ENCODE measurements around the gene CBFA2T3.

Gene CBFA2T3

GRCh38 chr16:88885693-88886280, 91.2 kb downstream of the CBFA2T3 start:
- DNase-seq = no peak

- no peak for DNase-seq
Observed at GRCh38 chr16:88884569-88885271, 92.3 kb downstream of the CBFA2T3 start.

GRCh38 chr16:88883946-88884345, 93.1 kb downstream of the CBFA2T3 start:
- no peak for DNase-seq

GRCh38 chr16:88883117-88883895, 93.7 kb downstream of the CBFA2T3 start:
- no peak for DNase-seq

GRCh38 chr16:88882358-88883030, 94.5 kb downstream of the CBFA2T3 start:
- DNase-seq = no peak

- no peak for DNase-seq
Observed at GRCh38 chr16:88881675-88882357, 95.2 kb downstream of the CBFA2T3 start.

GRCh38 chr16:88881007-88881615, 95.9 kb downstream of the CBFA2T3 start:
- DNase-seq = no peak

GRCh38 chr16:88880226-88881006, 96.6 kb downstream of the CBFA2T3 start:
- DNase-seq = no peak

- DNase-seq = no peak
Observed at GRCh38 chr16:88879788-88880055, 97.3 kb downstream of the CBFA2T3 start.

GRCh38 chr16:88878967-88879787, 97.8 kb downstream of the CBFA2T3 start:
- no peak for DNase-seq

- no peak for DNase-seq
Observed at GRCh38 chr16:88878356-88878755, 98.7 kb downstream of the CBFA2T3 start.

GRCh38 chr16:88877564-88878289, 99.3 kb downstream of the CBFA2T3 start:
- DNase-seq = no peak

- no peak for DNase-seq
Observed at GRCh38 chr16:88876942-88877526, 100.0 kb downstream of the CBFA2T3 start.

- no peak for DNase-seq
Observed at GRCh38 chr16:88875703-88876234, 101.2 kb downstream of the CBFA2T3 start.

- DNase-seq = no peak
Observed at GRCh38 chr16:88874938-88875599, 101.9 kb downstream of the CBFA2T3 start.

GRCh38 chr16:88872650-88873331, 104.2 kb downstream of the CBFA2T3 start:
- DNase-seq = no peak

GRCh38 chr16:88871730-88872416, 105.1 kb downstream of the CBFA2T3 start:
- no peak for DNase-seq

GRCh38 chr16:88871349-88871702, 105.7 kb downstream of the CBFA2T3 start:
- DNase-seq = no peak
